Natural killer cell (primary cell): ENCODE results near the gene PCDH1. TPM values are rescaled to one million over a fixed set of nuclear protein-coding genes. Genes with fewer than 3 reads are reported as not detected.

Source experiments
- ATAC-seq, 3 donors: fragments of 150-1000 bp in 2 of 3; fragments of 200-7000 bp in 1 of 3; cut with Tn5 transposase; 1 replicate in 1 of 3; 2 replicates in 2 of 3; pipeline ENCODE4 v1.10.0; 2021; ENCODE audit warnings: mild to moderate bottlenecking in 2 of 3, moderate library complexity in 2 of 3
- DNase-seq, 2 donors: peaks; one replicate each; pipeline versions ENCODE4 v3.0.0 to v3.0.0-alpha.2; 2013 to 2021; ENCODE audit warnings: mixed read lengths in 1 of 2
- H3K27ac ChIP-seq: one replicate; pipeline ENCODE4 v1.5.1; 2013; ENCODE audit warnings: mild to moderate bottlenecking, low read length
- H3K27me3 ChIP-seq: one replicate; pipeline ENCODE4 v1.6.1; 2013; ENCODE audit warnings: low read length; ENCODE audit not compliant: control insufficient read depth, insufficient read depth
- H3K36me3 ChIP-seq: one replicate; pipeline ENCODE4 v1.6.1; 2013; ENCODE audit warnings: low read length; ENCODE audit not compliant: control insufficient read depth, insufficient read depth
- H3K4me1 ChIP-seq: one replicate; pipeline ENCODE4 v1.6.1; 2013; ENCODE audit warnings: low read length; ENCODE audit not compliant: control insufficient read depth, insufficient read depth
- H3K4me3 ChIP-seq: one replicate; pipeline ENCODE4 v1.5.1; 2013; ENCODE audit warnings: low read length
- H3K9me3 ChIP-seq: one replicate; pipeline ENCODE4 v1.6.1; 2013; ENCODE audit warnings: low read length; ENCODE audit not compliant: control insufficient read depth, insufficient read depth
- H3K27ac Mint-ChIP-seq, 2 donors: one replicate each; pipeline ENCODE4 v1.8.0; 2022; ENCODE audit warnings: mild to moderate bottlenecking in 2 of 2, mixed read lengths in 2 of 2, moderate library complexity in 1 of 2
- H3K27me3 Mint-ChIP-seq, 2 donors: one replicate each; pipeline ENCODE4 v1.8.0; 2022; ENCODE audit warnings: low read depth in 2 of 2, mixed read lengths in 2 of 2
- H3K36me3 Mint-ChIP-seq: one replicate; pipeline ENCODE4 v1.8.0; 2022; ENCODE audit warnings: mixed read lengths
- H3K4me1 Mint-ChIP-seq, 2 donors: one replicate each; pipeline ENCODE4 v1.8.0; 2022; ENCODE audit warnings: mixed read lengths in 2 of 2
- H3K4me3 Mint-ChIP-seq: one replicate; pipeline ENCODE4 v1.8.0; 2022; ENCODE audit warnings: mild to moderate bottlenecking, moderate library complexity, mixed read lengths
- H3K9me3 Mint-ChIP-seq, 2 donors: one replicate each; pipeline ENCODE4 v1.8.0; 2022; ENCODE audit warnings: mixed read lengths in 2 of 2
- CTCF ChIP-seq: fragments of 200-600 bp; IDR thresholded peaks from one replicate; pipeline ENCODE4 v1.8.0; 2022; ENCODE audit warnings: antibody characterized with exemption
- WGBS: methylation state at CpG from one replicate; pipeline ENCODE4 v1.1.7; 2013; ENCODE audit warnings: missing lambda C conversion rate; ENCODE audit not compliant: insufficient coverage; 5-methylcytosine and 5-hydroxymethylcytosine counted together
- intact Hi-C: fragments of 100-400 bp; cut with micrococcal nuclease; formaldehyde crosslinking; loops from one replicate; pipeline ENCODE4 v1.14.2; 2022
- total RNA-seq, 4 donors: library from RNA; stranded (reverse); fragments of 120-200 nt in 1 of 4; gene quantifications; one replicate each; pipeline versions ENCODE4 v1.2.3 to v1.2.4, GENCODE V29; 2013 to 2022

PCDH1 gene
- total RNA-seq, 3 donors from 2014 or later (not counting 1 experiment from before 2014, with no cell fraction given), result 19.2 to 39.2 (median 32.1) TPM

- H3K4me3 Mint-ChIP-seq, result no peak overlapping the region
- whole genome bisulfite sequencing, result 89% methylated on average over 20 of the region's 21 CpGs
- no peak overlapping the region for H3K27ac ChIP-seq
- DNase-seq (no peak), ATAC-seq (no peak)
- no peaks in the 10 kb centered on the region for H3K27me3 ChIP-seq
- no peak overlapping the region for H3K4me3 ChIP-seq
- H3K27me3 Mint-ChIP-seq, result peaks cover 0 to 4% of the 10 kb centered on the region in 2 donors
- no peaks in the 10 kb centered on the region for H3K9me3 Mint-ChIP-seq
- no peaks in the 10 kb centered on the region for H3K36me3 Mint-ChIP-seq
- no peak overlapping the region for H3K27ac Mint-ChIP-seq
- intact Hi-C loops, result no loop called here
- H3K4me1 Mint-ChIP-seq, result no peaks in the 10 kb centered on the region
- H3K36me3 ChIP-seq, result no peaks in the 10 kb centered on the region
- H3K4me1 ChIP-seq, result no peaks in the 10 kb centered on the region
- H3K9me3 ChIP-seq, result no peaks in the 10 kb centered on the region
- no peak for TF ChIP-seq CTCF
Observed at GRCh38 chr5:141856037-141856790, 22.0 kb downstream of the PCDH1 start.

- no peaks in the 10 kb centered on the region for H3K4me1 Mint-ChIP-seq
- no peaks in the 10 kb centered on the region for H3K9me3 Mint-ChIP-seq
- DNase-seq (no peak), ATAC-seq (no peak)
- no peak for TF ChIP-seq CTCF
- WGBS, result 64% methylated on average over 8 of the region's 8 CpGs
- no peaks in the 10 kb centered on the region for H3K36me3 Mint-ChIP-seq
- Histone ChIP-seq H3K9me3 (no peaks in the 10 kb centered on the region), H3K4me3 (no peak overlapping the region), H3K27ac (no peak overlapping the region), H3K4me1 (peaks cover 5% of the 10 kb centered on the region), H3K27me3 (no peaks in the 10 kb centered on the region), H3K36me3 (no peaks in the 10 kb centered on the region)
- peaks cover 0 to 2% of the 10 kb centered on the region in 2 donors for H3K27me3 Mint-ChIP-seq
- intact Hi-C loops, result no loop called here
- no peak overlapping the region for H3K4me3 Mint-ChIP-seq
- H3K27ac Mint-ChIP-seq, result no peak overlapping the region
Observed at GRCh38 chr5:141855265-141856036, 22.8 kb downstream of the PCDH1 start.

- no peak overlapping the region for H3K27ac Mint-ChIP-seq
- intact Hi-C loops, result no loop called here
- H3K27me3 Mint-ChIP-seq, result no peaks in the 10 kb centered on the region
- no peaks in the 10 kb centered on the region for H3K9me3 ChIP-seq
- no peak for ATAC-seq
- H3K27me3 ChIP-seq, result no peaks in the 10 kb centered on the region
- peaks cover 9% of the 10 kb centered on the region for H3K4me1 ChIP-seq
- no peak overlapping the region for H3K4me3 ChIP-seq
- no peaks in the 10 kb centered on the region for H3K9me3 Mint-ChIP-seq
- whole genome bisulfite sequencing, result 85% methylated on average over 33 of the region's 33 CpGs
- H3K27ac ChIP-seq, result no peak overlapping the region
- no peaks in the 10 kb centered on the region for H3K36me3 Mint-ChIP-seq
- peaks cover 0 to 4% of the 10 kb centered on the region in 2 donors for H3K4me1 Mint-ChIP-seq
- no peak for TF ChIP-seq CTCF
- H3K4me3 Mint-ChIP-seq, result no peak overlapping the region
- DNase-seq, result no peak
- H3K36me3 ChIP-seq, result no peaks in the 10 kb centered on the region
Observed at GRCh38 chr5:141853895-141854626, 24.1 kb downstream of the PCDH1 start.
